HepG2 (cell line): ENCODE data around the gene SLC35B4. TPM values are rescaled to one million over a fixed set of nuclear protein-coding genes. Genes with fewer than 3 reads are reported as not detected.

Source experiments
- ATM ChIP-seq: fragments of 450-650 bp; IDR thresholded peaks from 2 replicates; pipeline ENCODE4 v1.7.1; 2017; ENCODE audit warnings: mild to moderate bottlenecking, borderline replicate concordance
- GTF3A ChIP-seq: sonication (generic); formaldehyde crosslinking; conservative IDR thresholded peaks from 2 replicates; pipeline ENCODE4 v1.4.0; 2020; ENCODE audit warnings: mild to moderate bottlenecking, missing genetic modification reagents
- HNRNPLL ChIP-seq: fragments of 200-400 bp; formaldehyde crosslinking; IDR thresholded peaks from 2 replicates; pipeline ENCODE4 v1.6.1; 2017; ENCODE audit warnings: mild to moderate bottlenecking, low read depth, low read length; ENCODE audit not compliant: poor library complexity, severe bottlenecking
- MED13 ChIP-seq: sonication (generic); formaldehyde crosslinking; IDR thresholded peaks from 2 replicates; pipeline ENCODE4 v1.5.0; 2020; ENCODE audit warnings: missing genetic modification reagents
- NCOA1 ChIP-seq: sonication (generic); formaldehyde crosslinking; IDR thresholded peaks from 2 replicates; pipeline ENCODE4 v1.9.0; 2021; ENCODE audit warnings: missing genetic modification reagents
- NFIB ChIP-seq: sonication (generic); formaldehyde crosslinking; IDR thresholded peaks from 2 replicates; pipeline ENCODE4 v1.9.0; 2021; ENCODE audit warnings: missing genetic modification reagents, mild to moderate bottlenecking, borderline replicate concordance
- RXRB ChIP-seq: IDR thresholded peaks from 2 replicates; pipeline ENCODE4 v1.6.1; 2016; ENCODE audit warnings: borderline replicate concordance, missing genetic modification reagents, missing compliant biosample characterization
- SRY ChIP-seq: sonication (generic); formaldehyde crosslinking; IDR thresholded peaks from 2 replicates; pipeline ENCODE4 v1.8.0; 2022; ENCODE audit warnings: mild to moderate bottlenecking, missing genetic modification reagents
- YEATS4 ChIP-seq: sonication (generic); formaldehyde crosslinking; IDR thresholded peaks from 2 replicates; pipeline ENCODE4 v1.4.0; 2020; ENCODE audit warnings: missing genetic modification reagents, borderline replicate concordance
- ZBTB1 ChIP-seq: sonication (generic); formaldehyde crosslinking; IDR thresholded peaks from 2 replicates; pipeline ENCODE4 v1.4.0; 2020; ENCODE audit warnings: missing genetic modification reagents, borderline replicate concordance
- ZNF224 ChIP-seq: sonication (generic); formaldehyde crosslinking; IDR thresholded peaks from 2 replicates; pipeline ENCODE4 v1.5.0; 2020; ENCODE audit warnings: mild to moderate bottlenecking, missing genetic modification reagents
- ZNF232 ChIP-seq: sonication (generic); formaldehyde crosslinking; IDR thresholded peaks from 2 replicates; pipeline ENCODE4 v1.4.0; 2020; ENCODE audit warnings: missing genetic modification reagents, borderline replicate concordance
- ZNF3 ChIP-seq: IDR thresholded peaks from 2 replicates; pipeline ENCODE4 v1.7.0; 2017; ENCODE audit warnings: inconsistent platforms
- ZNF451 ChIP-seq: sonication (generic); formaldehyde crosslinking; IDR thresholded peaks from 2 replicates; pipeline ENCODE4 v1.5.0; 2020; ENCODE audit warnings: mild to moderate bottlenecking, missing genetic modification reagents
- ZNF563 ChIP-seq: sonication (generic); formaldehyde crosslinking; IDR thresholded peaks from 2 replicates; pipeline ENCODE4 v1.8.0; 2022; ENCODE audit warnings: mild to moderate bottlenecking, moderate library complexity, missing genetic modification reagents
- ZSCAN22 ChIP-seq: sonication (generic); formaldehyde crosslinking; IDR thresholded peaks from 2 replicates; pipeline ENCODE4 v1.4.0; 2020; ENCODE audit warnings: mild to moderate bottlenecking, missing genetic modification reagents
- ZSCAN29 ChIP-seq: sonication (generic); formaldehyde crosslinking; conservative IDR thresholded peaks from 2 replicates; pipeline ENCODE4 v1.4.0; 2020; ENCODE audit warnings: mild to moderate bottlenecking, missing genetic modification reagents
- ZSCAN31 ChIP-seq: sonication (generic); formaldehyde crosslinking; IDR thresholded peaks from 2 replicates; pipeline ENCODE4 v1.5.0; 2020; ENCODE audit warnings: low read depth, mild to moderate bottlenecking, missing genetic modification reagents
- polyA plus RNA-seq, 8 experiments: library from polyadenylated mRNA; depleted of rRNA in 3 of 8; stranded (reverse) in 7 of 8; unstranded in 1 of 8; fragments of >200 nt; fragmentation: Illumina TruSeq in 4 of 8; extraction: Trizol in 4 of 8; gene quantifications; 2 replicates each; pipeline versions ENCODE4 v1.2.1 to v1.2.3, GENCODE V29; 2011 to 2016; ENCODE audit warnings: low read depth in 4 of 8, missing spikeins in 1 of 8, mixed read lengths in 1 of 8; ENCODE audit not compliant: insufficient read depth in 1 of 8
- total RNA-seq, 5 experiments: library from RNA; depleted of rRNA; stranded (reverse); fragments of >200 nt; fragmentation: Illumina TruSeq; extraction: Trizol; gene quantifications; 2 replicates each; pipeline ENCODE4 v1.2.3, GENCODE V29; 2016; ENCODE audit warnings: low read depth in 1 of 5
- TF ChIP-seq, protein P1 (sequence below), 2 experiments: sonication (generic) in 1 of 2; formaldehyde crosslinking in 1 of 2; IDR thresholded peaks; 2 replicates each; pipeline versions ENCODE4 v1.6.1 to v1.9.0; 2014 to 2022; ENCODE audit warnings: antibody characterized with exemption in 1 of 2, borderline replicate concordance in 1 of 2, inconsistent platforms in 1 of 2, low read depth in 1 of 2, missing genetic modification reagents in 1 of 2
- TF ChIP-seq, protein P2 (sequence below): sonication (generic); formaldehyde crosslinking; IDR thresholded peaks from 2 replicates; pipeline ENCODE4 v1.5.1; 2020; ENCODE audit warnings: mild to moderate bottlenecking, missing genetic modification reagents, borderline replicate concordance
- TF ChIP-seq, protein P3 (sequence below): sonication (generic); formaldehyde crosslinking; IDR thresholded peaks from 2 replicates; pipeline ENCODE4 v1.8.0; 2022; ENCODE audit warnings: missing genetic modification reagents, mild to moderate bottlenecking, moderate library complexity, borderline replicate concordance

The SLC35B4 gene
- total and polyA plus RNA-seq, 2 of the 13 experiments (the other 11 are each of a cell fraction or from before 2014, with no cell fraction given) = 17.1 to 17.8 TPM

DNA sequence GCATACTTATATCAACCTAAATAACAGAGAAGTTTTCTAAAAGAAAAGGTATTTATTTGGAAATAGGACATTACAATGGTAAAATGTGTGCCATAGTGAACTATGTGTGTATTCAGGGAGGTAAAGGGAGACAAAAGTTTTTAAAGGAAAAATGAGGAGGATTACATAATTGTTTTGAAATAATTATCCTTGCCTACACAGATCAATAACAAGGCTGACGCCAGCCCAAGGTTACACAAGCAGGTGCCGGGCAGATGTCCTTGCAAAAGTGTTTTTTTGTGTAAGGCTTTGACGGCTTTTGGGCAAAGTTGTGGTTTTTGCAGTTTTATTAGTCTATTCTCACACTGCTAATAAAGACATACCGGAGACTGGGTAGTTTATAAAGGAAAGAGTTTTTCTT lies 22.7 kb upstream of the SLC35B4 start (continued):
- TF ChIP-seq, protein P1, sequence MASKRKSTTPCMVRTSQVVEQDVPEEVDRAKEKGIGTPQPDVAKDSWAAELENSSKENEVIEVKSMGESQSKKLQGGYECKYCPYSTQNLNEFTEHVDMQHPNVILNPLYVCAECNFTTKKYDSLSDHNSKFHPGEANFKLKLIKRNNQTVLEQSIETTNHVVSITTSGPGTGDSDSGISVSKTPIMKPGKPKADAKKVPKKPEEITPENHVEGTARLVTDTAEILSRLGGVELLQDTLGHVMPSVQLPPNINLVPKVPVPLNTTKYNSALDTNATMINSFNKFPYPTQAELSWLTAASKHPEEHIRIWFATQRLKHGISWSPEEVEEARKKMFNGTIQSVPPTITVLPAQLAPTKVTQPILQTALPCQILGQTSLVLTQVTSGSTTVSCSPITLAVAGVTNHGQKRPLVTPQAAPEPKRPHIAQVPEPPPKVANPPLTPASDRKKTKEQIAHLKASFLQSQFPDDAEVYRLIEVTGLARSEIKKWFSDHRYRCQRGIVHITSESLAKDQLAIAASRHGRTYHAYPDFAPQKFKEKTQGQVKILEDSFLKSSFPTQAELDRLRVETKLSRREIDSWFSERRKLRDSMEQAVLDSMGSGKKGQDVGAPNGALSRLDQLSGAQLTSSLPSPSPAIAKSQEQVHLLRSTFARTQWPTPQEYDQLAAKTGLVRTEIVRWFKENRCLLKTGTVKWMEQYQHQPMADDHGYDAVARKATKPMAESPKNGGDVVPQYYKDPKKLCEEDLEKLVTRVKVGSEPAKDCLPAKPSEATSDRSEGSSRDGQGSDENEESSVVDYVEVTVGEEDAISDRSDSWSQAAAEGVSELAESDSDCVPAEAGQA (IDR thresholded peaks at IDR 0.05; ENCODE audit: low read depth) = no peak
- TF ChIP-seq, protein P1 (CRISPR knock-in tag; IDR thresholded peaks at IDR 0.05; ENCODE audit: borderline replicate concordance) = no peak
- TF ChIP-seq YEATS4 (CRISPR knock-in tag) (no peak), ZNF224 (CRISPR knock-in tag) (no peak), ZNF232 (no peak), ATM (no peak), ZBTB1 (CRISPR knock-in tag) (no peak), ZSCAN31 (CRISPR knock-in tag) (no peak), SRY (no peak), MED13 (CRISPR knock-in tag) (no peak), RXRB (CRISPR knock-in tag) (peak; percentile 38; the same call in 1 of the 2 replicates), GTF3A (CRISPR knock-in tag) (no peak), NCOA1 (CRISPR knock-in tag) (no peak), HNRNPLL (no peak), NFIB (CRISPR knock-in tag) (no peak), ZNF451 (no peak), ZNF3 (CRISPR knock-in tag) (no peak), ZNF563 (no peak), ZSCAN29 (no peak), ZSCAN22 (CRISPR knock-in tag) (no peak)
- TF ChIP-seq, protein P2, sequence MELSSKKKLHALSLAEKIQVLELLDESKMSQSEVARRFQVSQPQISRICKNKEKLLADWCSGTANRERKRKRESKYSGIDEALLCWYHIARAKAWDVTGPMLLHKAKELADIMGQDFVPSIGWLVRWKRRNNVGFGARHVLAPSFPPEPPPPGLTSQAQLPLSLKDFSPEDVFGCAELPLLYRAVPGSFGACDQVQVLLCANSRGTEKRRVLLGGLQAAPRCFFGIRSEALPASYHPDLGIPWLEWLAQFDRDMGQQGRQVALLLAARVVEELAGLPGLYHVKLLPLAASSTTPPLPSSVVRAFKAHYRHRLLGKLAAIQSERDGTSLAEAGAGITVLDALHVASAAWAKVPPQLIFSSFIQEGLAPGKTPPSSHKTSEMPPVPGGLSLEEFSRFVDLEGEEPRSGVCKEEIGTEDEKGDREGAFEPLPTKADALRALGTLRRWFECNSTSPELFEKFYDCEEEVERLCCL (CRISPR knock-in tag) = no peak
- TF ChIP-seq, protein P3, sequence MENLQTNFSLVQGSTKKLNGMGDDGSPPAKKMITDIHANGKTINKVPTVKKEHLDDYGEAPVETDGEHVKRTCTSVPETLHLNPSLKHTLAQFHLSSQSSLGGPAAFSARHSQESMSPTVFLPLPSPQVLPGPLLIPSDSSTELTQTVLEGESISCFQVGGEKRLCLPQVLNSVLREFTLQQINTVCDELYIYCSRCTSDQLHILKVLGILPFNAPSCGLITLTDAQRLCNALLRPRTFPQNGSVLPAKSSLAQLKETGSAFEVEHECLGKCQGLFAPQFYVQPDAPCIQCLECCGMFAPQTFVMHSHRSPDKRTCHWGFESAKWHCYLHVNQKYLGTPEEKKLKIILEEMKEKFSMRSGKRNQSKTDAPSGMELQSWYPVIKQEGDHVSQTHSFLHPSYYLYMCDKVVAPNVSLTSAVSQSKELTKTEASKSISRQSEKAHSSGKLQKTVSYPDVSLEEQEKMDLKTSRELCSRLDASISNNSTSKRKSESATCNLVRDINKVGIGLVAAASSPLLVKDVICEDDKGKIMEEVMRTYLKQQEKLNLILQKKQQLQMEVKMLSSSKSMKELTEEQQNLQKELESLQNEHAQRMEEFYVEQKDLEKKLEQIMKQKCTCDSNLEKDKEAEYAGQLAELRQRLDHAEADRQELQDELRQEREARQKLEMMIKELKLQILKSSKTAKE (CRISPR knock-in tag) = no peak
